ENCODE results near the gene PKDCC. TPM values are rescaled to one million over a fixed set of nuclear protein-coding genes. Genes with fewer than 3 reads are reported as not detected.

PKDCC gene
- total RNA-seq, 1 experiment from 2014 or later = 14.8 TPM

DNA sequence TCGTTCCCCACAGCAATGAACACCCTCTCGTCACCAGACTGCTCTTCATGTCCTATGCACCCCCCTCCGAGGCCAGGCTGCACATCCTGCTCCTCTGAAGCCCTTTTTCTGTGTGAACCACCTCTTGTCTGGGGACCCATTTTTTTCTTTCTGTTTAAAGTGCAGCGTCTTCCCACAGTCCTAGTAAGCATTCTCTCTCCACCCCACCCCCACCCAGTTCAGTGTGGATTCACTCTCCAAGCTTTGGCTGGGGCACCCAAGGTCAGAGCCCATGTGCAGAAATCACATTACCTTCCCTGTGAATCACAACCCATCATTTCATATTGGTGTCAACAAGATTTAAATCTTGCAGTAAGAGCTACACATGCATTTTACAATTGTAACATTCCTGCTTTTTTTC, 26.4 kb upstream of the PKDCC start:
- POLR2A ChIA-PET = no interaction called here
- Histone ChIP-seq H3K27ac (ENCODE audit: low read length) (no peak overlapping the region), H3K27me3 (ENCODE audit: control insufficient read depth, insufficient read depth, low read length) (0 out of 2 replicates have a peak, but pooled peaks cover 4% of the 10 kb centered on the region), H3K4me3 (ENCODE audit: low read depth in 2 of 2, low read length in 2 of 2) (no peak overlapping the region), H3K4me1 (ENCODE audit: control insufficient read depth, insufficient read depth, low read length) (no peaks in the 10 kb centered on the region), H3K9me3 (ENCODE audit: control insufficient read depth, insufficient read depth, low read depth, low read length) (no peaks in the 10 kb centered on the region), H3K36me3 (ENCODE audit: control insufficient read depth, insufficient read depth, low read length) (no peaks in the 10 kb centered on the region)
- TF ChIP-seq, protein P1, sequence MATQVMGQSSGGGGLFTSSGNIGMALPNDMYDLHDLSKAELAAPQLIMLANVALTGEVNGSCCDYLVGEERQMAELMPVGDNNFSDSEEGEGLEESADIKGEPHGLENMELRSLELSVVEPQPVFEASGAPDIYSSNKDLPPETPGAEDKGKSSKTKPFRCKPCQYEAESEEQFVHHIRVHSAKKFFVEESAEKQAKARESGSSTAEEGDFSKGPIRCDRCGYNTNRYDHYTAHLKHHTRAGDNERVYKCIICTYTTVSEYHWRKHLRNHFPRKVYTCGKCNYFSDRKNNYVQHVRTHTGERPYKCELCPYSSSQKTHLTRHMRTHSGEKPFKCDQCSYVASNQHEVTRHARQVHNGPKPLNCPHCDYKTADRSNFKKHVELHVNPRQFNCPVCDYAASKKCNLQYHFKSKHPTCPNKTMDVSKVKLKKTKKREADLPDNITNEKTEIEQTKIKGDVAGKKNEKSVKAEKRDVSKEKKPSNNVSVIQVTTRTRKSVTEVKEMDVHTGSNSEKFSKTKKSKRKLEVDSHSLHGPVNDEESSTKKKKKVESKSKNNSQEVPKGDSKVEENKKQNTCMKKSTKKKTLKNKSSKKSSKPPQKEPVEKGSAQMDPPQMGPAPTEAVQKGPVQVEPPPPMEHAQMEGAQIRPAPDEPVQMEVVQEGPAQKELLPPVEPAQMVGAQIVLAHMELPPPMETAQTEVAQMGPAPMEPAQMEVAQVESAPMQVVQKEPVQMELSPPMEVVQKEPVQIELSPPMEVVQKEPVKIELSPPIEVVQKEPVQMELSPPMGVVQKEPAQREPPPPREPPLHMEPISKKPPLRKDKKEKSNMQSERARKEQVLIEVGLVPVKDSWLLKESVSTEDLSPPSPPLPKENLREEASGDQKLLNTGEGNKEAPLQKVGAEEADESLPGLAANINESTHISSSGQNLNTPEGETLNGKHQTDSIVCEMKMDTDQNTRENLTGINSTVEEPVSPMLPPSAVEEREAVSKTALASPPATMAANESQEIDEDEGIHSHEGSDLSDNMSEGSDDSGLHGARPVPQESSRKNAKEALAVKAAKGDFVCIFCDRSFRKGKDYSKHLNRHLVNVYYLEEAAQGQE (IDR thresholded peaks at IDR 0.05; ENCODE audit: insufficient read depth in 1 of 2, low read depth in 2 of 2, low read length in 1 of 2) = no peak
- TF ChIP-seq POLR2AphosphoS5 (IDR thresholded peaks at IDR 0.05; ENCODE audit: low read depth, low read length) (no peak), SIN3A (IDR thresholded peaks at IDR 0.05; ENCODE audit: borderline replicate concordance, insufficient read depth, low read depth, low read length) (no peak), TCF7L2 (IDR thresholded peaks at IDR 0.05; ENCODE audit: low read depth, low read length) (no peak)
- TF ChIP-seq, protein P2, sequence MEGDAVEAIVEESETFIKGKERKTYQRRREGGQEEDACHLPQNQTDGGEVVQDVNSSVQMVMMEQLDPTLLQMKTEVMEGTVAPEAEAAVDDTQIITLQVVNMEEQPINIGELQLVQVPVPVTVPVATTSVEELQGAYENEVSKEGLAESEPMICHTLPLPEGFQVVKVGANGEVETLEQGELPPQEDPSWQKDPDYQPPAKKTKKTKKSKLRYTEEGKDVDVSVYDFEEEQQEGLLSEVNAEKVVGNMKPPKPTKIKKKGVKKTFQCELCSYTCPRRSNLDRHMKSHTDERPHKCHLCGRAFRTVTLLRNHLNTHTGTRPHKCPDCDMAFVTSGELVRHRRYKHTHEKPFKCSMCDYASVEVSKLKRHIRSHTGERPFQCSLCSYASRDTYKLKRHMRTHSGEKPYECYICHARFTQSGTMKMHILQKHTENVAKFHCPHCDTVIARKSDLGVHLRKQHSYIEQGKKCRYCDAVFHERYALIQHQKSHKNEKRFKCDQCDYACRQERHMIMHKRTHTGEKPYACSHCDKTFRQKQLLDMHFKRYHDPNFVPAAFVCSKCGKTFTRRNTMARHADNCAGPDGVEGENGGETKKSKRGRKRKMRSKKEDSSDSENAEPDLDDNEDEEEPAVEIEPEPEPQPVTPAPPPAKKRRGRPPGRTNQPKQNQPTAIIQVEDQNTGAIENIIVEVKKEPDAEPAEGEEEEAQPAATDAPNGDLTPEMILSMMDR (IDR thresholded peaks at IDR 0.05) = no peak
- no peak for ATAC-seq
- BruUV-seq (replicated peaks) = no TSS peak
- intact Hi-C loops (cut with micrococcal nuclease; ENCODE audit: unreplicated experiment) = no loop called here
- in situ Hi-C loops (cut with HindIII; ENCODE audit: low pct_unique_long_range_greater_than_20kb, low sequenced_read_pairs) = no loop called here
- DNase-seq (ENCODE audit: low read depth, low spot score) = no peak
- CTCF ChIA-PET = interaction anchor here (0.6 kb wide), 1 partner anchor 1570 kb away, joined by 6 read pairs; no protein-coding TSS in a partner anchor

DNA sequence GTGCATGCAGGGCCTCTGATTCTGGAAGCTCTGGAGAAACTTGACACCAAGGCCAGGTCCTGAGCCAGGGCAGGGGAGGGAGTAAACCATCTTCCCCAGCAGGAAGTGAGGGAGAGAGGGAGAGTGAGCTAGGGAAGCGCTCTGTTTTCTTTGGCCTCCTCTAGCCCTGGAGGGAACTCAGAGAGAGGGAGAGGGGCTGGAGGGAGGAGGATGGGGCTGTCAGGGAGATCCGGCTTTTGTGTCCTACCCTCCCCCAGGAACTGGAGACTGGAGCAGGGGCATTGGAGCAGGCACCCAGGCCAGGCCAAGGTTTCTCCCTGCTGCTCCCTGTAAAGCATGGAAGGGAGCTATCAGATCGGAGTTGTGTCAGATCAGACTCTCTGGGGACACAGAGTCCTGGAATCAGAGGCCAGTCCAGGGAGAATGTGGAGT, 22.7 kb upstream of the PKDCC start:
- H3K9me3 ChIP-seq (ENCODE audit: control insufficient read depth, insufficient read depth, low read depth, low read length) = no peaks in the 10 kb centered on the region
- H3K36me3 ChIP-seq (ENCODE audit: control insufficient read depth, insufficient read depth, low read length) = no peaks in the 10 kb centered on the region
- 0 out of 2 replicates have a peak, but pooled peaks cover 4% of the 10 kb centered on the region for H3K27me3 ChIP-seq (ENCODE audit: control insufficient read depth, insufficient read depth, low read length)
- no peak for TF ChIP-seq POLR2AphosphoS5 (IDR thresholded peaks at IDR 0.05; ENCODE audit: low read depth, low read length)
- in situ Hi-C loops (cut with HindIII; ENCODE audit: low pct_unique_long_range_greater_than_20kb, low sequenced_read_pairs) (no loop called here), intact Hi-C loops (cut with micrococcal nuclease; ENCODE audit: unreplicated experiment) (no loop called here)
- DNase-seq (ENCODE audit: low read depth, low spot score) (no peak), ATAC-seq (no peak)
- no peak overlapping the region for H3K4me3 ChIP-seq (ENCODE audit: low read depth in 2 of 2, low read length in 2 of 2)
- no peak overlapping the region for H3K27ac ChIP-seq (ENCODE audit: low read length)
- ChIA-PET POLR2A (no interaction called here), CTCF (no interaction called here)
- H3K4me1 ChIP-seq (ENCODE audit: control insufficient read depth, insufficient read depth, low read length) = no peaks in the 10 kb centered on the region; the same call in 1 of the 2 replicates
- no TSS peak for BruUV-seq (replicated peaks)

DNA sequence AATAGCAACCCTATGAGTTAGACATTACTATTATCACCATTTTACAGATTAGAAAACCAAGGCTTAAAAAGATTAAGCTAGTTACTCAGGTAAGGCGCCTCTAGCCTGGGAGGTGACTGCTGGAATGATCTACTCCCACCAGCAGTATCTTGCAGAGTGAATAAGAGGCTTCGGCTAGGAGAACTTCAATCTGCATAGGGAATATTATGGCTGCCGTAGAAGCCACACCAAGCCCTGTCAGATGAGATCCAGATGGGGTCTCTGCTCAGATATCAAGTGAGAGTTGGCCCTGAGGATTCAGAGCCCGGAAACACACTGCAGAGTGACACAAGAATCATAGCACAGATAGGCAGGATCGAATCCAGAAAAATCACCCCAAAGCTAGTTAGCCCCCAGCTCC, 21.5 kb upstream of the PKDCC start:
- H3K4me3 ChIP-seq (ENCODE audit: low read depth in 2 of 2, low read length in 2 of 2) = no peak overlapping the region
- intact Hi-C loops (cut with micrococcal nuclease; ENCODE audit: unreplicated experiment) (no loop called here), in situ Hi-C loops (cut with HindIII; ENCODE audit: low pct_unique_long_range_greater_than_20kb, low sequenced_read_pairs) (no loop called here)
- H3K27me3 ChIP-seq (ENCODE audit: control insufficient read depth, insufficient read depth, low read length) = 0 out of 2 replicates have a peak, but pooled peaks cover 4% of the 10 kb centered on the region
- DNase-seq (ENCODE audit: low read depth, low spot score) (no peak), ATAC-seq (no peak)
- H3K4me1 ChIP-seq (ENCODE audit: control insufficient read depth, insufficient read depth, low read length) = no peaks in the 10 kb centered on the region; the same call in none of the 2 replicates
- no peaks in the 10 kb centered on the region for H3K9me3 ChIP-seq (ENCODE audit: control insufficient read depth, insufficient read depth, low read depth, low read length)
- ChIA-PET CTCF (no interaction called here), POLR2A (interaction anchor here (0.6 kb wide), 1 partner anchor 12 kb away, joined by 6 read pairs; no protein-coding TSS in a partner anchor)
- BruUV-seq (replicated peaks) = no TSS peak
- TF ChIP-seq POLR2AphosphoS5 (IDR thresholded peaks at IDR 0.05; ENCODE audit: low read depth, low read length) (no peak), TCF7L2 (IDR thresholded peaks at IDR 0.05; ENCODE audit: low read depth, low read length) (no peak), SIN3A (IDR thresholded peaks at IDR 0.05; ENCODE audit: borderline replicate concordance, insufficient read depth, low read depth, low read length) (no peak)
- TF ChIP-seq, protein P1 (IDR thresholded peaks at IDR 0.05; ENCODE audit: insufficient read depth in 1 of 2, low read depth in 2 of 2, low read length in 1 of 2) = no peak
- TF ChIP-seq, protein P2 (IDR thresholded peaks at IDR 0.05) = no peak
- H3K36me3 ChIP-seq (ENCODE audit: control insufficient read depth, insufficient read depth, low read length) = no peaks in the 10 kb centered on the region
- no peak overlapping the region for H3K27ac ChIP-seq (ENCODE audit: low read length)

Measured in Panc1 (cell line).